ENCODE data around the gene DBH.

DNA sequence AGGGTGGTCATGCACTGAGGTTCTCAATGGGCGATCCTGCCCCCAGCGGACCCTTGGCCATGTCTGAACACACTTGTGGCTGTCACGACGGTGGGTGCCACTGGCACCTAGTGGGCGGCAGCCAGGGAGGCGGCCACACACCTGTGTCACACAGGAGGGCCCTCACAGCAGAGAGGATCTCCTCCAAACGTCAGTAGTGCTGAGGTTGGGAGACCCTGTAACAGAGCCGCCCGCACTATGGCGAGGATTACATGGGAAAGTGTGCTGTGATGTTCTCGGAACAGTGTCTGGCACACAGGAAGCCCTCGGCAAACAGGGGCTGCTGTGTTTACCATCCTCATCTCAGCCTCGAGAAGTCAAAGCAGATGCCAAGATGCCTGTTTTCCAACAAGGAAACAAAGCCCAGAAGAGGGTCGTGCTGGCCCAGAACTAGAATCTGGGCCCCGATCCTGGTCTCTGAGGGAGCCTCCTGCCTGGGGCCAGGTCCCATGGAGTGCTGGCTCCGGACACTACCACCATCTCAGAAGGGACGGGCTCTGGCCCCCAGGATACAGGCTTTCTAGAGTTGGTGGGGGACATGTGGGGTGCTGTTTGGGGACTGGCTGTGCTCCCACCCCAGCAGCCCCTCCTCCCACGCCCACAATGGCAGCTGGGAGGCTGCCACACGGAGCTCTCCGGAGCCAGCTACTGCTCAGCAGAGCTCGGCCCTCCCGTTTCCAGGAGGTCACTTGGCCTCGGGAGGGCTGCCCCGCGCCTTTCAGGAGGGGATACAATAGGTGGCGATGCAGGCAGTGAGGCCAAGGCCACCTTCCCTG lies 48.2 kb downstream of the DBH start:
- TF ChIP-seq, protein P1, sequence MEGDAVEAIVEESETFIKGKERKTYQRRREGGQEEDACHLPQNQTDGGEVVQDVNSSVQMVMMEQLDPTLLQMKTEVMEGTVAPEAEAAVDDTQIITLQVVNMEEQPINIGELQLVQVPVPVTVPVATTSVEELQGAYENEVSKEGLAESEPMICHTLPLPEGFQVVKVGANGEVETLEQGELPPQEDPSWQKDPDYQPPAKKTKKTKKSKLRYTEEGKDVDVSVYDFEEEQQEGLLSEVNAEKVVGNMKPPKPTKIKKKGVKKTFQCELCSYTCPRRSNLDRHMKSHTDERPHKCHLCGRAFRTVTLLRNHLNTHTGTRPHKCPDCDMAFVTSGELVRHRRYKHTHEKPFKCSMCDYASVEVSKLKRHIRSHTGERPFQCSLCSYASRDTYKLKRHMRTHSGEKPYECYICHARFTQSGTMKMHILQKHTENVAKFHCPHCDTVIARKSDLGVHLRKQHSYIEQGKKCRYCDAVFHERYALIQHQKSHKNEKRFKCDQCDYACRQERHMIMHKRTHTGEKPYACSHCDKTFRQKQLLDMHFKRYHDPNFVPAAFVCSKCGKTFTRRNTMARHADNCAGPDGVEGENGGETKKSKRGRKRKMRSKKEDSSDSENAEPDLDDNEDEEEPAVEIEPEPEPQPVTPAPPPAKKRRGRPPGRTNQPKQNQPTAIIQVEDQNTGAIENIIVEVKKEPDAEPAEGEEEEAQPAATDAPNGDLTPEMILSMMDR (IDR thresholded peaks at IDR 0.05; ENCODE audit: low read depth, low read length), result no peak
- no peak for TF ChIP-seq EZH2phosphoT487 (IDR thresholded peaks at IDR 0.05; ENCODE audit: low read depth)
